GM12892 (cell line): Measurements from ENCODE around the gene CRYGA.

Source experiments
- POLR2A ChIP-seq: IDR thresholded peaks from 2 replicates; pipeline ENCODE4 v1.6.1; 2011; ENCODE audit warnings: low read depth, low read length, control low read depth
- POLR2AphosphoS5 ChIP-seq: IDR thresholded peaks from 2 replicates; pipeline ENCODE4 v1.6.1; 2011; ENCODE audit warnings: low read depth, low read length, control low read depth
- TAF1 ChIP-seq: IDR thresholded peaks from 2 replicates; pipeline ENCODE4 v1.6.1; 2011; ENCODE audit warnings: low read depth, mild to moderate bottlenecking, control low read depth, low read length, borderline replicate concordance

DNA sequence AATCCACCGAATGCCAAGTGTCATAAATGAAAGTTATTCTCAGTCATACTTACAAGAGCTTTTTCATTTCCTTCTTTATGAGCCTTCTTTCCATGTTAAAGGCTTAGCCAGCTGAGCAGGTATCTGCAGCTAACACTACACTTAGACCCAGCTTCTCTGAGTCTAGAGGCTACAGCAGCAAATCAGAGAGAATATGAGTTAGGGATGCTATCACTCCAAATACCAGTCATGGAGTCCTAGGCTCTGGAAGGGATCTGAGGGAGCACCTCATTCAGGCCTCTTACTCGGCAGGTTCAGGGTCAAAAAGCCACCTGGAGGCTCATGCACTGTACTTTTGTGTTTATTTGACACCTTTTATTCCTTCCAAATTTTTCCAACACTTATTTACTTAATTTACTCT is 23.5 kb upstream of the CRYGA start:
- no peak for TF ChIP-seq POLR2A
- no peak for TF ChIP-seq TAF1
- no peak for TF ChIP-seq POLR2AphosphoS5
